ENCODE results near the gene EP300.
"Not testable (repeated sequence)": the region's sequence is repeated elsewhere in the genome, so short reads cannot be mapped to it uniquely, and the experiment has no call there.

The EP300 gene

GRCh38 chr22:41106122-41106968, 14.0 kb downstream of the EP300 start:
- H3K4me1 ChIP-seq (ENCODE audit: insufficient read depth, low read length): no peaks in the 10 kb centered on the region
- H3K36me3 ChIP-seq (ENCODE audit: insufficient read depth, low read length): no peaks in the 10 kb centered on the region
- H3K9ac ChIP-seq (ENCODE audit: low read depth, low read length): no peak overlapping the region
- H3K9me3 ChIP-seq (ENCODE audit: control insufficient read depth, insufficient read depth, low read length): no peaks in the 10 kb centered on the region

GRCh38 chr22:41106969-41107325, 14.6 kb downstream of the EP300 start:
- not testable (repeated sequence) for H3K36me3 ChIP-seq (ENCODE audit: insufficient read depth, low read length); H3K9ac ChIP-seq (ENCODE audit: low read depth, low read length); H3K9me3 ChIP-seq (ENCODE audit: control insufficient read depth, insufficient read depth, low read length); H3K4me1 ChIP-seq (ENCODE audit: insufficient read depth, low read length)

DNA sequence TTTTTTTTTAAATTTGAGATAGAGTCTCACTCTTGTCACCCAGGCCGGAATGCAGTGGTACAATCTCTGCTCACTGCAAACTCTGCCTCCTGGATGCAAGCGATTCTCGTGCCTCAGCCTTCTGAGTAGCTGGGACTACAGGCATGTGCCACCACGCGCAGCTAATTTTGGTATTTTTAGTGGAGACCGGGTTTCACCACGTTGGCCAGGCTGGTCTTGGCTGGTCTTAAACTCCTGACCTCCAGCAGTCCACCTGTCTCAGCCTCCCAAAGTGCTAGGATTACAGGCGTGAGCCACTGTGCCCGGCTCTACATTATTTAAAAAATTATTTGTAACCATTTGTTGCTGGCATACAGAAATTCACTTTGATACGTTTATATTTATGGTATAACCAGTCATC, 18.6 kb downstream of the EP300 start:
- H3K9ac ChIP-seq (ENCODE audit: low read depth, low read length): no peak overlapping the region
- H3K4me1 ChIP-seq (ENCODE audit: insufficient read depth, low read length): no peaks in the 10 kb centered on the region
- no peaks in the 10 kb centered on the region for H3K36me3 ChIP-seq (ENCODE audit: insufficient read depth, low read length)
- no peaks in the 10 kb centered on the region for H3K9me3 ChIP-seq (ENCODE audit: control insufficient read depth, insufficient read depth, low read length)

DNA sequence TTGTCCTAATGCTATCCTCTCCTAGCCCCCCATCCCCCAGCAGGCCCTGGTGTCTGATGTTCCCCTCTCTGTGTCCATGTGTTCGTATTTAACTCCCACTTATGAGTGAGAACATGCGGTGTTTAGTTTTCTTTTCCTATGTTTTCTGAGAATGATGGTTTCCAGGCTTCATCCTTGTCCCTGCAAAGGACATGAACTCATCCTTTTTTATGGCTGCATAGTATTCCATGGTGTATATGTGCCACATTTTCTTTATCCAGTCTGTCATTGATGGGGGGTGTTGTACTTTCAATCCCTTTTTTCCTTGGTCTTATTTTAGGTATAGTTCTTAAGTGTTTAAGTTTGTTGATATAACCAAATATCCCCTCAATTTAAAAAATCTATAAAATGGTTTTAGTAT, 23.9 kb downstream of the EP300 start:
- H3K9ac ChIP-seq (ENCODE audit: low read depth, low read length): no peak overlapping the region
- no peaks in the 10 kb centered on the region for H3K9me3 ChIP-seq (ENCODE audit: control insufficient read depth, insufficient read depth, low read length)
- peaks cover 8% of the 10 kb centered on the region for H3K36me3 ChIP-seq (ENCODE audit: insufficient read depth, low read length)
- H3K4me1 ChIP-seq (ENCODE audit: insufficient read depth, low read length): no peaks in the 10 kb centered on the region

GRCh38 chr22:41117127-41117965, 25.0 kb downstream of the EP300 start:
- H3K4me1 ChIP-seq (ENCODE audit: insufficient read depth, low read length): no peaks in the 10 kb centered on the region
- no peak overlapping the region for H3K9ac ChIP-seq (ENCODE audit: low read depth, low read length)
- peaks cover 8% of the 10 kb centered on the region for H3K36me3 ChIP-seq (ENCODE audit: insufficient read depth, low read length)
- no peaks in the 10 kb centered on the region for H3K9me3 ChIP-seq (ENCODE audit: control insufficient read depth, insufficient read depth, low read length)

- Histone ChIP-seq H3K36me3 (ENCODE audit: insufficient read depth, low read length) (peaks cover 8% of the 10 kb centered on the region), H3K4me1 (ENCODE audit: insufficient read depth, low read length) (no peaks in the 10 kb centered on the region), H3K9ac (ENCODE audit: low read depth, low read length) (no peak overlapping the region), H3K9me3 (ENCODE audit: control insufficient read depth, insufficient read depth, low read length) (no peaks in the 10 kb centered on the region)
These were observed 30.8 kb downstream of the EP300 start for GRCh38 chr22:41123151-41123550.

DNA sequence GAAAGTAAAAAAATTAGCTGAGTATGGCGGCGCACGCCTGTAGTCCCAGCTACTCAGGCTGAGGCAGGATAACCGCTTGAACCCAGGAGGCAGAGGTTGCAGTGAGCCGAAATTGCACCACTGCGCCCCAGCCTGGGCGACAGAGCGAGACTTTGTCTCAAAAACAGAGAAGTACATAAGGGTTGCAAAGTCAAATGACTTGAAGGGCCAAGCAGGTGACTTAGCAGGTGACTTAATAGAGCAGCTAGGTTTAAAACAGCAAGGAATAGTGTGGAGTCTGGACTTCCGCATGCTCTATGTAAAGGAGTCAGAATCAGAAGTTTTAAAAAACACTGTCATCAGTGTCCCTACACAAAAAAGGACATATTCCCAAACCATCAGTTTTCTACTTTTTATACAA, 31.7 kb downstream of the EP300 start:
- Histone ChIP-seq H3K9me3 (ENCODE audit: control insufficient read depth, insufficient read depth, low read length) (no peaks in the 10 kb centered on the region), H3K36me3 (ENCODE audit: insufficient read depth, low read length) (peaks cover 11% of the 10 kb centered on the region), H3K4me1 (ENCODE audit: insufficient read depth, low read length) (no peaks in the 10 kb centered on the region), H3K9ac (ENCODE audit: low read depth, low read length) (no peak overlapping the region)

DNA sequence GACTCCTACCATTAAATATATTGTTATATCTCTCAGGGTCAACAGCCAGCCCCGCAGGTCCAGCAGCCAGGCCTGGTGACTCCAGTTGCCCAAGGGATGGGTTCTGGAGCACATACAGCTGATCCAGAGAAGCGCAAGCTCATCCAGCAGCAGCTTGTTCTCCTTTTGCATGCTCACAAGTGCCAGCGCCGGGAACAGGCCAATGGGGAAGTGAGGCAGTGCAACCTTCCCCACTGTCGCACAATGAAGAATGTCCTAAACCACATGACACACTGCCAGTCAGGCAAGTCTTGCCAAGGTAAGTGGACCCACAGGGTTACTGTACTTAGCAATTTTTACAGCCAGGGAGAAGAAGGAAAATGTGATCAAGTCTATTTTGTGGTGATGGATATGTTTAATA, 35.1 kb downstream of the EP300 start:
- no peaks in the 10 kb centered on the region for H3K4me1 ChIP-seq (ENCODE audit: insufficient read depth, low read length)
- no peak overlapping the region for H3K9ac ChIP-seq (ENCODE audit: low read depth, low read length)
- peaks cover 29% of the 10 kb centered on the region for H3K36me3 ChIP-seq (ENCODE audit: insufficient read depth, low read length)
- H3K9me3 ChIP-seq (ENCODE audit: control insufficient read depth, insufficient read depth, low read length): no peaks in the 10 kb centered on the region

DNA sequence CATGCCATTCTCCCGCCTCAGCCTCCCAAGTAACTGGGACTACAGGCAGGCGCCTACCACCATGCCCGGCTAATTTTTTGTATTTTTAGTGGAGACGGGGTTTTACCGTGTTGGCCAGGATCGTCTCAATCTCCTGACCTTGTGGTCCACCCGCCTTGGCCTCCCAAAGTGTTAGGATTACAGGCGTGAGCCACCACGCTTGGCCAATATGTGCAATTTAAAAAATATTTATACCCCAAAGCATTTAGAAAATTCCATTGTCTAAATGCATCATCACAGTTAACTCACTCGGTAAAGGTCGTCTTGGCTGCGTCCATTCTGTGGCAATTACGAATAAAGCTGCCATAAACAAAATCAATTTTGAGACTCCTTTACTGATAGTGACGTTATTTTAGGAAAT, 36.2 kb downstream of the EP300 start:
- H3K36me3 ChIP-seq (ENCODE audit: insufficient read depth, low read length): peaks cover 31% of the 10 kb centered on the region
- no peaks in the 10 kb centered on the region for H3K9me3 ChIP-seq (ENCODE audit: control insufficient read depth, insufficient read depth, low read length)

GRCh38 chr22:41132550-41132949, 40.2 kb downstream of the EP300 start:
- H3K36me3 ChIP-seq (ENCODE audit: insufficient read depth, low read length): peaks cover 49% of the 10 kb centered on the region
- H3K9me3 ChIP-seq (ENCODE audit: control insufficient read depth, insufficient read depth, low read length): no peaks in the 10 kb centered on the region

More for the DNA sequence above, 36.2 kb downstream of the EP300 start:
- H3K9ac ChIP-seq (ENCODE audit: low read depth, low read length): no peak overlapping the region
- no peaks in the 10 kb centered on the region for H3K4me1 ChIP-seq (ENCODE audit: insufficient read depth, low read length)

GRCh38 chr22:41140365-41140957, 48.1 kb downstream of the EP300 start:
- peaks cover 68% of the 10 kb centered on the region for H3K36me3 ChIP-seq (ENCODE audit: insufficient read depth, low read length)
- no peak overlapping the region for H3K9ac ChIP-seq (ENCODE audit: low read depth, low read length)
- no peaks in the 10 kb centered on the region for H3K4me1 ChIP-seq (ENCODE audit: insufficient read depth, low read length)
- H3K9me3 ChIP-seq (ENCODE audit: control insufficient read depth, insufficient read depth, low read length): no peaks in the 10 kb centered on the region

More at GRCh38 chr22:41132550-41132949, 40.2 kb downstream of the EP300 start:
- H3K4me1 ChIP-seq (ENCODE audit: insufficient read depth, low read length): no peaks in the 10 kb centered on the region
- H3K9ac ChIP-seq (ENCODE audit: low read depth, low read length): no peak overlapping the region

- not testable (repeated sequence) for H3K4me1 ChIP-seq (ENCODE audit: insufficient read depth, low read length); H3K9ac ChIP-seq (ENCODE audit: low read depth, low read length); H3K9me3 ChIP-seq (ENCODE audit: control insufficient read depth, insufficient read depth, low read length)
- peaks cover 65% of the 10 kb centered on the region for H3K36me3 ChIP-seq (ENCODE audit: insufficient read depth, low read length)
These were observed 53.5 kb downstream of the EP300 start for GRCh38 chr22:41145921-41146320.

- H3K9me3 ChIP-seq (ENCODE audit: control insufficient read depth, insufficient read depth, low read length): no peaks in the 10 kb centered on the region
- peaks cover 63% of the 10 kb centered on the region for H3K36me3 ChIP-seq (ENCODE audit: insufficient read depth, low read length)
- no peak overlapping the region for H3K9ac ChIP-seq (ENCODE audit: low read depth, low read length)
- H3K4me1 ChIP-seq (ENCODE audit: insufficient read depth, low read length): no peaks in the 10 kb centered on the region
These were observed 54.2 kb downstream of the EP300 start for GRCh38 chr22:41146573-41146972.

DNA sequence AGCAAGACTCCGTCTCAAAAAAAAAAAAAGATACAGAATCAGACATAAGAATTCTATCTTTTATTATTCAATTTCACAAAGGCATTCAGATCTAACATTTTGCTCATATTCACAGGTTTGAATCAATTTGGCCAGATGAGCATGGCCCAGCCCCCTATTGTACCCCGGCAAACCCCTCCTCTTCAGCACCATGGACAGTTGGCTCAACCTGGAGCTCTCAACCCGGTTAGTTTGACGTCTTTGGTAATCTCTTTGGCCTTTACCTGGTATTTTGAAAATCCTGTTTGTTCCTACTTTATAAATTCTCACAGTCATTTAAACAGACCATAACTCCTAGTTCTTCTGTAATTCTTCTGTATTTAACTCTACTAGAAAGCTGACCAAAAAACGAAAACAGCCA, 55.3 kb downstream of the EP300 start:
- Histone ChIP-seq H3K9ac (ENCODE audit: low read depth, low read length) (no peak overlapping the region), H3K9me3 (ENCODE audit: control insufficient read depth, insufficient read depth, low read length) (no peaks in the 10 kb centered on the region), H3K4me1 (ENCODE audit: insufficient read depth, low read length) (no peaks in the 10 kb centered on the region), H3K36me3 (ENCODE audit: insufficient read depth, low read length) (peaks cover 66% of the 10 kb centered on the region)
